Measurements from ENCODE around the gene TBC1D22B. TPM values are rescaled to one million over a fixed set of nuclear protein-coding genes. Genes with fewer than 3 reads are reported as not detected.
A peak's percentile ranks its signal among the peaks of the same experiment; 100 is the strongest.

Gene TBC1D22B
- total and polyA plus RNA-seq, 2 of the 13 experiments (the other 11 are each of a cell fraction or from before 2014, with no cell fraction given) = 9.7 to 12.9 TPM

GRCh38 chr6:37244430-37245310 is 12.9 kb upstream of the TBC1D22B start (continued):
- TF ChIP-seq ZBTB49 (CRISPR knock-in tag; IDR thresholded peaks at IDR 0.05; ENCODE audit: borderline replicate concordance) (peak; percentile 62; the same call in 1 of the 2 replicates), MXI1 (IDR thresholded peaks at IDR 0.05; ENCODE audit: borderline replicate concordance, low read depth, low read length) (peak; percentile 50; the same call in 1 of the 3 replicates), HDAC2 (CRISPR knock-in tag; IDR thresholded peaks at IDR 0.05) (0 out of 2 replicates have a peak, but pooled peaks have one; percentile 68), MIER2 (CRISPR knock-in tag; IDR thresholded peaks at IDR 0.05) (0 out of 2 replicates have a peak, but pooled peaks have one; percentile 61), MXD3 (CRISPR knock-in tag; IDR thresholded peaks at IDR 0.05) (no peak), RBAK (CRISPR knock-in tag; IDR thresholded peaks at IDR 0.05) (0 out of 2 replicates have a peak, but pooled peaks have one; percentile 40), FOXC1 (CRISPR knock-in tag; IDR thresholded peaks at IDR 0.05; ENCODE audit: borderline replicate concordance) (peak; percentile 76), ZBTB26 (CRISPR knock-in tag; IDR thresholded peaks at IDR 0.05; ENCODE audit: borderline replicate concordance) (0 out of 2 replicates have a peak, but pooled peaks have one; percentile 34), SATB2 (CRISPR knock-in tag; IDR thresholded peaks at IDR 0.05) (peak; percentile 72; the same call in 1 of the 2 replicates), HINFP (CRISPR knock-in tag; IDR thresholded peaks at IDR 0.05; ENCODE audit: low read depth) (peak; percentile 70), CSRNP1 (CRISPR knock-in tag; IDR thresholded peaks at IDR 0.05) (no peak), SNAPC5 (CRISPR knock-in tag; IDR thresholded peaks at IDR 0.05; ENCODE audit: borderline replicate concordance) (0 out of 2 replicates have a peak, but pooled peaks have one; percentile 64), ZMYM3 (CRISPR knock-in tag; IDR thresholded peaks at IDR 0.05) (peak; percentile 42; the same call in 1 of the 2 replicates), E2F5 (CRISPR knock-in tag; conservative IDR thresholded peaks at IDR 0.05) (0 out of 2 replicates have a peak, but pooled peaks have one; percentile 31), KLF13 (CRISPR knock-in tag; IDR thresholded peaks at IDR 0.05) (no peak), CREB1 (IDR thresholded peaks at IDR 0.05) (no peak), CREB1 (CRISPR knock-in tag; IDR thresholded peaks at IDR 0.05) (peak; percentile 67), CEBPB (IDR thresholded peaks at IDR 0.05; ENCODE audit: borderline replicate concordance, low read depth, low read length) (peak; percentile 65), ATRX (CRISPR knock-in tag; IDR thresholded peaks at IDR 0.05; ENCODE audit: borderline replicate concordance) (no peak), HOXA9 (CRISPR knock-in tag; IDR thresholded peaks at IDR 0.05; ENCODE audit: borderline replicate concordance) (no peak)

Measured in HepG2 (cell line).